Astrocyte (in vitro differentiated cells and primary cell): Measurements from ENCODE around the gene LSG1. TPM values are rescaled to one million over a fixed set of nuclear protein-coding genes. Genes with fewer than 3 reads are reported as not detected.
A peak's percentile ranks its signal among the peaks of the same experiment; 100 is the strongest.

Source experiments
- DNase-seq: peaks from one replicate; pipeline ENCODE4 v3.0.0-alpha.2; 2010; ENCODE audit warnings: low read depth
- FAIRE-seq: peaks from 2 replicates; lab custom pipeline; 2011; peaks lifted over from hg19 to GRCh38; lab: Jason Lieb, UNC
- H2AFZ ChIP-seq: 2 replicates; pipeline ENCODE4 v1.6.0; 2012; ENCODE audit warnings: low read depth, low read length, inconsistent platforms
- H3K27ac ChIP-seq: 2 replicates; pipeline ENCODE4 v1.5.1; 2011; ENCODE audit warnings: low read depth, low read length, inconsistent platforms
- H3K27me3 ChIP-seq: 2 replicates; pipeline ENCODE4 v1.6.0; 2011; ENCODE audit warnings: low read length, inconsistent platforms; ENCODE audit not compliant: insufficient read depth
- H3K36me3 ChIP-seq: 2 replicates; pipeline ENCODE4 v1.5.1; 2011; ENCODE audit warnings: low read length, inconsistent platforms; ENCODE audit not compliant: insufficient read depth
- H3K4me1 ChIP-seq: 2 replicates; pipeline ENCODE4 v1.5.1; 2011; ENCODE audit warnings: low read length, inconsistent platforms; ENCODE audit not compliant: insufficient read depth
- H3K4me2 ChIP-seq: 2 replicates; pipeline ENCODE4 v1.6.0; 2012; ENCODE audit warnings: low read length, inconsistent platforms
- H3K4me3 ChIP-seq: 2 replicates; pipeline ENCODE4 v1.5.1; 2011; ENCODE audit warnings: low read depth, mild to moderate bottlenecking, low read length, inconsistent platforms; ENCODE audit not compliant: insufficient read depth
- H3K79me2 ChIP-seq: 2 replicates; pipeline ENCODE4 v1.6.0; 2012; ENCODE audit warnings: mild to moderate bottlenecking, low read length, inconsistent platforms; ENCODE audit not compliant: insufficient read depth
- H3K9ac ChIP-seq: 2 replicates; pipeline ENCODE4 v1.6.0; 2012; ENCODE audit warnings: mild to moderate bottlenecking, low read length, inconsistent platforms
- H3K9me3 ChIP-seq: 2 replicates; pipeline ENCODE4 v1.5.1; 2012; ENCODE audit warnings: low read depth, mild to moderate bottlenecking, low read length, inconsistent platforms; ENCODE audit not compliant: insufficient read depth
- H4K20me1 ChIP-seq: 2 replicates; pipeline ENCODE4 v1.6.0; 2012; ENCODE audit warnings: low read length, inconsistent platforms; ENCODE audit not compliant: insufficient read depth
- H3K27ac Mint-ChIP-seq: one replicate; pipeline ENCODE4 v1.8.0; 2021; ENCODE audit warnings: mild to moderate bottlenecking, mixed read lengths; ENCODE audit not compliant: unreplicated experiment
- H3K27me3 Mint-ChIP-seq: one replicate; pipeline ENCODE4 v1.8.0; 2021; ENCODE audit warnings: low read depth, mixed read lengths; ENCODE audit not compliant: unreplicated experiment
- H3K36me3 Mint-ChIP-seq: one replicate; pipeline ENCODE4 v1.8.0; 2021; ENCODE audit warnings: low read depth, mixed read lengths; ENCODE audit not compliant: unreplicated experiment
- H3K4me1 Mint-ChIP-seq: one replicate; pipeline ENCODE4 v1.8.0; 2021; ENCODE audit warnings: low read depth, mixed read lengths; ENCODE audit not compliant: unreplicated experiment
- H3K4me3 Mint-ChIP-seq: one replicate; pipeline ENCODE4 v1.8.0; 2021; ENCODE audit warnings: mild to moderate bottlenecking, moderate library complexity, mixed read lengths; ENCODE audit not compliant: unreplicated experiment
- H3K9me3 Mint-ChIP-seq: one replicate; pipeline ENCODE4 v1.8.0; 2021; ENCODE audit warnings: mild to moderate bottlenecking, mixed read lengths; ENCODE audit not compliant: unreplicated experiment
- CTCF ChIP-seq: IDR thresholded peaks from 2 replicates; pipeline ENCODE4 v1.5.1; 2011; ENCODE audit warnings: low read depth, mild to moderate bottlenecking, inconsistent platforms, low read length, moderate library complexity; ENCODE audit not compliant: insufficient read depth
- EZH2 ChIP-seq: IDR thresholded peaks from 2 replicates; pipeline ENCODE4 v1.6.1; 2012; ENCODE audit warnings: mild to moderate bottlenecking, low read length, inconsistent platforms; ENCODE audit not compliant: insufficient read depth
- total RNA-seq: library from RNA; stranded (reverse); gene quantifications from 2 replicates; pipeline ENCODE4 v1.2.1, GENCODE V29; 2021

Gene LSG1
- total RNA-seq, 1 donor from 2014 or later = 38.4 TPM

GRCh38 chr3:194640829-194641228 lies 31.2 kb downstream of the LSG1 start:
- Histone ChIP-seq H3K36me3 (peaks cover 24% of the 10 kb centered on the region), H2AFZ (no peak overlapping the region), H3K9me3 (no peaks in the 10 kb centered on the region), H3K79me2 (peaks cover 4% of the 10 kb centered on the region), H3K9ac (no peak overlapping the region), H3K4me3 (no peak overlapping the region), H3K4me1 (peaks cover 23% of the 10 kb centered on the region), H3K27me3 (no peaks in the 10 kb centered on the region), H3K27ac (peak overlapping the region; percentile 44), H4K20me1 (no peaks in the 10 kb centered on the region), H3K4me2 (peak overlapping the region; percentile 70)
- peaks cover 5% of the 10 kb centered on the region for H3K4me1 Mint-ChIP-seq
- no peaks in the 10 kb centered on the region for H3K9me3 Mint-ChIP-seq
- DNase-seq = peak; percentile 42
- no peak overlapping the region for H3K4me3 Mint-ChIP-seq
- FAIRE-seq = peak; percentile 9
- TF ChIP-seq CTCF (peak; percentile 43), EZH2 (no peak)
- no peaks in the 10 kb centered on the region for H3K27me3 Mint-ChIP-seq
- no peak overlapping the region for H3K27ac Mint-ChIP-seq
- H3K36me3 Mint-ChIP-seq = peaks cover 22% of the 10 kb centered on the region

DNA sequence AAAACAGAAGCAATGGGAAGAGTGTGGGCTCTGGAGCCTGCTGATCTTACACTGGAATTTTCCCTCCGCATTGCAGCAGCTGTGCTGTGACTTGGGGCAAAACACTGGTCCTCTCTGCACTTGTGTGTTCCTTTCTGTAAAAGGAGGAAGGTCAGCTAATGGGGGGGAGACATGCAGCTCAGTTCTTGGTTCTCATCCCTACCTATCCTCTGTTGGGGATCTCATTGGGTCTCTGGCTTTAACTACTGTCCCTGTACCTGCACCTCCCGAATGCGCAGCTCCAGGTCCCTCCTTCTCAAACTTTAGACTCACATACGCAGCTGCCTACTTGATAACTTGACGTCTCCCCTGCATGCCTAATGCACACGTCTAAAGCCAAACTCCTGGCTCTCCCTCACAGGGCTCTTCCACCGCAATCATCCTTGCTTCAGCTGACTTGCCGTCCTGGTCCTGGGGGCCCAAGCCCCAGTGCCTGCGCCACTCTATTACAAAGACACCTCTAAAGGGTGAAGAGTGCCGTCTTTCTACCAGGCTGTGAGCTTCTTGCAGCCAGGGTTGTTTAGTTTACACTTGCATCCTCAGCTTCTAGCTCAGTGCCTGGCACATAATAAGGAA lies 32.9 kb downstream of the LSG1 start:
- H3K4me3 Mint-ChIP-seq = no peak overlapping the region
- TF ChIP-seq EZH2 (no peak), CTCF (no peak)
- H3K4me1 Mint-ChIP-seq = peaks cover 5% of the 10 kb centered on the region
- no peak overlapping the region for H3K27ac ChIP-seq
- H3K27ac Mint-ChIP-seq = no peak overlapping the region
- H4K20me1 ChIP-seq = no peaks in the 10 kb centered on the region
- H3K79me2 ChIP-seq = peaks cover 4% of the 10 kb centered on the region
- FAIRE-seq = no peak
- no peak overlapping the region for H2AFZ ChIP-seq
- no peaks in the 10 kb centered on the region for H3K9me3 ChIP-seq
- H3K36me3 Mint-ChIP-seq = peaks cover 20% of the 10 kb centered on the region
- H3K4me2 ChIP-seq = no peak overlapping the region
- DNase-seq = no peak
- H3K9me3 Mint-ChIP-seq = no peaks in the 10 kb centered on the region
- H3K36me3 ChIP-seq = peaks cover 10% of the 10 kb centered on the region
- H3K27me3 ChIP-seq = no peaks in the 10 kb centered on the region
- peaks cover 23% of the 10 kb centered on the region for H3K4me1 ChIP-seq
- H3K9ac ChIP-seq = no peak overlapping the region
- no peak overlapping the region for H3K4me3 ChIP-seq
- H3K27me3 Mint-ChIP-seq = no peaks in the 10 kb centered on the region

- H4K20me1 ChIP-seq = no peaks in the 10 kb centered on the region
- H3K79me2 ChIP-seq = peaks cover 5% of the 10 kb centered on the region
- H3K4me3 ChIP-seq = no peak overlapping the region
- H3K9me3 ChIP-seq = no peaks in the 10 kb centered on the region
- H3K4me2 ChIP-seq = no peak overlapping the region
- H2AFZ ChIP-seq = no peak overlapping the region
- FAIRE-seq = no peak
- Mint-ChIP-seq H3K36me3 (peaks cover 20% of the 10 kb centered on the region), H3K4me1 (peaks cover 5% of the 10 kb centered on the region), H3K27ac (no peak overlapping the region), H3K9me3 (no peaks in the 10 kb centered on the region), H3K27me3 (no peaks in the 10 kb centered on the region), H3K4me3 (no peak overlapping the region)
- H3K4me1 ChIP-seq = peaks cover 23% of the 10 kb centered on the region
- H3K27ac ChIP-seq = no peak overlapping the region
- H3K9ac ChIP-seq = no peak overlapping the region
- no peak for DNase-seq
- TF ChIP-seq CTCF = no peak
- TF ChIP-seq EZH2 = no peak
- H3K27me3 ChIP-seq = no peaks in the 10 kb centered on the region
- H3K36me3 ChIP-seq = peaks cover 7% of the 10 kb centered on the region
Measured at GRCh38 chr3:194637541-194638400, 34.2 kb downstream of the LSG1 start.
